IMR-90 (cell line): ENCODE data around the gene TIMM13. TPM values are rescaled to one million over a fixed set of nuclear protein-coding genes. Genes with fewer than 3 reads are reported as not detected.

ENCODE experiments used
- ATAC-seq: fragments of 200-7000 bp; cut with Tn5 transposase; 2 replicates; pipeline ENCODE4 v1.9.1; 2020; ENCODE audit warnings: low read depth, mild to moderate bottlenecking, moderate library complexity
- BruUV-seq: library from RNA; stranded (reverse); fragments of 400-500 nt; replicated peaks from 2 replicates; lab custom pipeline; 2021; lab: Mats Ljungman, UMichigan
- CTCF ChIA-PET: fragments of 300-600 bp; formaldehyde crosslinking; extraction: SDS; loops from one replicate; lab custom pipeline; 2021; ENCODE audit warnings: antibody characterized with exemption; lab: Yijun Ruan, JAX
- POLR2A ChIA-PET: fragments of 300-600 bp; sonication (Branson Sonifier 250); formaldehyde crosslinking; loops from one replicate; lab custom pipeline; 2022; ENCODE audit warnings: antibody characterized with exemption; ENCODE audit not compliant: unreplicated experiment; lab: Charles Lee
- DNase-seq: peaks from one replicate; pipeline ENCODE4 v3.0.0; 2013
- H2AFZ ChIP-seq: replicated peaks from 2 replicates; pipeline ENCODE3; 2013; ENCODE audit warnings: low read length, mild to moderate bottlenecking; ENCODE audit not compliant: poor library complexity
- H2AK5ac ChIP-seq: 2 replicates; pipeline ENCODE4 v1.6.1; 2013; ENCODE audit warnings: low read depth, low read length, inconsistent platforms
- H2AK9ac ChIP-seq: replicated peaks from 2 replicates; pipeline ENCODE3; 2013; ENCODE audit warnings: mild to moderate bottlenecking, low read depth, low read length, moderate library complexity; ENCODE audit not compliant: poor library complexity
- H2BK120ac ChIP-seq: 2 replicates; pipeline ENCODE4 v1.6.1; 2013; ENCODE audit warnings: low read depth, low read length, inconsistent platforms
- H2BK15ac ChIP-seq: 3 replicates; pipeline ENCODE4 v1.6.1; 2013; ENCODE audit warnings: low read depth, low read length, inconsistent platforms
- H2BK20ac ChIP-seq: 2 replicates; pipeline ENCODE4 v1.6.1; 2013; ENCODE audit warnings: low read depth, mild to moderate bottlenecking, inconsistent platforms, low read length, moderate library complexity
- H2BK5ac ChIP-seq: 2 replicates; pipeline ENCODE4 v1.6.1; 2013; ENCODE audit warnings: mild to moderate bottlenecking, low read depth, low read length, inconsistent platforms; ENCODE audit not compliant: poor library complexity, severe bottlenecking
- H3K14ac ChIP-seq: replicated peaks from 2 replicates; pipeline ENCODE4 v1.6.1; 2013; ENCODE audit warnings: low read depth, low read length, inconsistent platforms
- H3K18ac ChIP-seq: 2 replicates; pipeline ENCODE4 v1.6.1; 2013; ENCODE audit warnings: low read depth, low read length, control low read depth
- H3K23ac ChIP-seq: 2 replicates; pipeline ENCODE4 v1.6.1; 2013; ENCODE audit warnings: low read depth, low read length, inconsistent platforms
- H3K27ac ChIP-seq: 2 replicates; pipeline ENCODE4 v1.5.1; 2013; ENCODE audit warnings: mild to moderate bottlenecking, control low read depth, low read length; ENCODE audit not compliant: insufficient read depth
- H3K27me3 ChIP-seq: 2 replicates; pipeline ENCODE4 v1.6.1; 2013; ENCODE audit warnings: low read length; ENCODE audit not compliant: control insufficient read depth, insufficient read depth
- H3K36me3 ChIP-seq: 2 replicates; pipeline ENCODE4 v1.6.1; 2013; ENCODE audit warnings: low read length, mixed read lengths; ENCODE audit not compliant: control insufficient read depth, insufficient read depth
- H3K4ac ChIP-seq: 2 replicates; pipeline ENCODE4 v1.6.1; 2013; ENCODE audit warnings: low read depth, low read length, inconsistent platforms
- H3K4me1 ChIP-seq: 2 replicates; pipeline ENCODE4 v1.6.1; 2013; ENCODE audit warnings: low read length, mixed read lengths; ENCODE audit not compliant: control insufficient read depth, insufficient read depth
- H3K4me2 ChIP-seq: 2 replicates; pipeline ENCODE4 v1.6.1; 2013; ENCODE audit warnings: low read depth, mild to moderate bottlenecking, control low read depth, low read length, moderate library complexity
- H3K4me3 ChIP-seq: 2 replicates; pipeline ENCODE4 v1.5.1; 2013; ENCODE audit warnings: low read depth, mild to moderate bottlenecking, control low read depth, low read length, moderate library complexity; ENCODE audit not compliant: insufficient read depth
- H3K56ac ChIP-seq: 2 replicates; pipeline ENCODE4 v1.6.1; 2013; ENCODE audit warnings: low read length, inconsistent platforms; ENCODE audit not compliant: insufficient read depth; ENCODE audit errors: extremely low read depth
- H3K79me1 ChIP-seq, 2 experiments: 2 replicates each; pipeline ENCODE4 v1.6.1; 2013; ENCODE audit warnings: low read length in 2 of 2, inconsistent platforms in 1 of 2, low read depth in 1 of 2
- H3K9ac ChIP-seq: 2 replicates; pipeline ENCODE4 v1.6.1; 2013; ENCODE audit warnings: low read depth, low read length, control low read depth
- H3K9me1 ChIP-seq: 2 replicates; pipeline ENCODE4 v1.6.1; 2013; ENCODE audit warnings: low read length, inconsistent platforms; ENCODE audit not compliant: insufficient read depth
- H3K9me3 ChIP-seq: 2 replicates; pipeline ENCODE4 v1.6.1; 2013; ENCODE audit warnings: low read length; ENCODE audit not compliant: control insufficient read depth, insufficient read depth
- H4K20me1 ChIP-seq: 2 replicates; pipeline ENCODE4 v1.6.1; 2013; ENCODE audit warnings: low read length, inconsistent platforms; ENCODE audit not compliant: insufficient read depth
- H4K5ac ChIP-seq: 2 replicates; pipeline ENCODE4 v1.6.1; 2013; ENCODE audit warnings: mild to moderate bottlenecking, low read depth, low read length, control low read depth
- H4K8ac ChIP-seq, 2 experiments: 2 replicates each; pipeline ENCODE4 v1.6.1; 2013; ENCODE audit warnings: low read depth in 2 of 2, low read length in 2 of 2, control low read depth in 1 of 2, inconsistent platforms in 1 of 2
- H4K91ac ChIP-seq: 2 replicates; pipeline ENCODE4 v1.6.1; 2013; ENCODE audit warnings: low read depth, low read length, inconsistent platforms; ENCODE audit not compliant: insufficient read depth
- BHLHE40 ChIP-seq: fragments of 150-350 bp; IDR thresholded peaks from 2 replicates; pipeline ENCODE4 v1.6.1; 2016; ENCODE audit warnings: mild to moderate bottlenecking, low read depth, low read length
- CEBPB ChIP-seq: IDR thresholded peaks from 2 replicates; pipeline ENCODE4 v1.6.1; 2012; ENCODE audit warnings: low read depth, low read length, improper control_type of control experiment
- CHD1 ChIP-seq: IDR thresholded peaks from 2 replicates; pipeline ENCODE4 v1.6.1; 2012; ENCODE audit warnings: low read depth, low read length, improper control_type of control experiment
- FOS ChIP-seq: fragments of 150-350 bp; IDR thresholded peaks from 2 replicates; pipeline ENCODE4 v1.6.1; 2016; ENCODE audit warnings: low read depth, low read length
- MAFK ChIP-seq: IDR thresholded peaks from 2 replicates; pipeline ENCODE4 v1.6.1; 2012; ENCODE audit warnings: low read depth, low read length, improper control_type of control experiment
- MAZ ChIP-seq: IDR thresholded peaks from 2 replicates; pipeline ENCODE4 v1.6.1; 2012; ENCODE audit warnings: low read depth, mild to moderate bottlenecking, low read length, improper control_type of control experiment, moderate library complexity, borderline replicate concordance
- POLR2A ChIP-seq: IDR thresholded peaks from 2 replicates; pipeline ENCODE4 v1.6.1; 2012; ENCODE audit warnings: mild to moderate bottlenecking, low read depth, low read length
- RAD21 ChIP-seq: IDR thresholded peaks from 2 replicates; pipeline ENCODE4 v1.6.1; 2012; ENCODE audit warnings: low read length, improper control_type of control experiment
- RCOR1 ChIP-seq: IDR thresholded peaks from 2 replicates; pipeline ENCODE4 v1.6.1; 2012; ENCODE audit warnings: mild to moderate bottlenecking, low read length, improper control_type of control experiment; ENCODE audit not compliant: insufficient replicate concordance
- SMC3 ChIP-seq: fragments of 150-350 bp; IDR thresholded peaks from 2 replicates; pipeline ENCODE4 v1.6.1; 2016; ENCODE audit warnings: low read depth, mild to moderate bottlenecking, antibody characterized with exemption, low read length, moderate library complexity
- WGBS, 2 experiments: methylation state at CpG; one replicate each; pipeline versions ENCODE4 v1.1.5 to v1.1.7; 2013; ENCODE audit warnings: missing lambda C conversion rate in 2 of 2; ENCODE audit not compliant: insufficient read length in 1 of 2; ENCODE audit errors: extremely low coverage in 2 of 2; 5-methylcytosine and 5-hydroxymethylcytosine counted together
- dilution Hi-C: fragments of 300-500 bp; cut with HindIII; formaldehyde crosslinking; loops from one replicate; pipeline ENCODE4 v1.14.3; 2018; ENCODE audit warnings: low sequenced_read_pairs; ENCODE audit not compliant: unreplicated experiment
- in situ Hi-C: fragments of 300-500 bp; cut with MboI; formaldehyde crosslinking; loops from 3 replicates; pipeline ENCODE4 v1.14.3; 2019; ENCODE audit warnings: low sequenced_read_pairs, inconsistent platforms, mixed read lengths
- intact Hi-C: fragments of 100-400 bp; cut with micrococcal nuclease; formaldehyde crosslinking; loops from 2 replicates; pipeline ENCODE4 v1.10.0; 2022
- polyA plus RNA-seq, 3 experiments: library from polyadenylated mRNA; depleted of rRNA; stranded (reverse); fragments of >200 nt; gene quantifications; 2 replicates each; pipeline ENCODE4 v1.2.3, GENCODE V29; 2012; ENCODE audit warnings: low replicate concordance in 1 of 3
- total RNA-seq: library from RNA; depleted of rRNA; stranded (reverse); fragments of >200 nt; gene quantifications from 2 replicates; pipeline ENCODE4 v1.2.3, GENCODE V29; 2012
- TF ChIP-seq, protein P1 (sequence below): fragments of 150-350 bp; IDR thresholded peaks from 2 replicates; pipeline ENCODE4 v1.6.1; 2017; ENCODE audit warnings: mild to moderate bottlenecking, antibody characterized with exemption, low read length, low read depth
- TF ChIP-seq, protein P2 (sequence below): fragments of 150-350 bp; IDR thresholded peaks from 2 replicates; pipeline ENCODE4 v1.6.1; 2016; ENCODE audit warnings: low read depth, mild to moderate bottlenecking, low read length, moderate library complexity, borderline replicate concordance

Gene TIMM13
- total and polyA plus RNA-seq, 2 of the 4 experiments (the other 2 are of a cell fraction), result 21.0 to 62.3 TPM

DNA sequence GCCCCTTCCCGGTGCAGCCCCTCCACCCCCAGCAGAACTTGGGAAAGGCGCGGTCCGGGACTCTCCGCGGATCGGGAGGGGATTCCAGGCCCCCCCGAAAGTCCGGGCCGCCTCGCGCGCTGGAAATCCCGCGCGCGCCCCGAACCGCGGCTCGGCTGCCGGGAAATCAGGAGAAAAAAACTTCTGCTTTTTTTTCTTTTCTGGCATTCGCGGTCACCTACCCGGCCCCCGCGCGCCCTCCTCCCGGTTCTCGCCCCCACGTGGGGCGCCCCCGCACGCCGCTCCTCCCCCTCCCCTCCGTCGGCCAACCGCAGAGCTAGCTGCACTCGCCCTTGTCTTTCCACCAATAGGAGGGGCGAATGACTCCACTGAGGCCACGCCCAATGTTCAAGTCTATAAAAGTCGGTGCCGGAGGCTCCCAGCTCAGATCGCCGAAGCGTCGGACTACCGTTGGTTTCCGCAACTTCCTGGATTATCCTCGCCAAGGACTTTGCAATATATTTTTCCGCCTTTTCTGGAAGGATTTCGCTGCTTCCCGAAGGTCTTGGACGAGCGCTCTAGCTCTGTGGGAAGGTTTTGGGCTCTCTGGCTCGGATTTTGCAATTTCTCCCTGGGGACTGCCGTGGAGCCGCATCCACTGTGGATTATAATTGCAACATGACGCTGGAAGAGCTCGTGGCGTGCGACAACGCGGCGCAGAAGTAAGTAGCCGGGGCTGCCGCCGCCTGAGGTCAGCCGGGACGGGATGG, 48.5 kb upstream of the TIMM13 start, which contains the start of gene GADD45B:
TSS of gene GADD45B (plus strand) at position 426 of the 749 bp plus-strand sequence. CDS start at position 658, 232 bp downstream.
- Histone ChIP-seq H2BK15ac (no peak within 1 kb of the TSS), H3K9ac (peak within 1 kb of the TSS; percentile 87), H4K8ac (peak within 1 kb of the TSS in 1 of 2 experiments; percentile 50; a peak in 3 of 4 replicates), H2BK5ac (peak within 1 kb of the TSS; percentile 85), H3K9me1 (no peaks in the 10 kb centered on the region), H3K4ac (peak within 1 kb of the TSS; percentile 83), H3K27me3 (no peaks in the 10 kb centered on the region), H2BK120ac (peak within 1 kb of the TSS; percentile 74), H2AK5ac (peak within 1 kb of the TSS; percentile 24), H4K20me1 (peaks cover 36% of the 10 kb centered on the region), H3K9me3 (no peaks in the 10 kb centered on the region), H3K4me2 (peak within 1 kb of the TSS; percentile 90), H2AK9ac (peak within 1 kb of the TSS; percentile 92), H3K14ac (peak within 1 kb of the TSS; percentile 92), H3K79me1 (peaks cover 0 to 19% of the 10 kb centered on the region in 2 experiments; a peak in 1 of 4 replicates), H3K27ac (peak within 1 kb of the TSS; percentile 76), H3K36me3 (peaks cover 4% of the 10 kb centered on the region; the same call in 1 of the 2 replicates), H3K23ac (peak within 1 kb of the TSS; percentile 83), H3K56ac (peak within 1 kb of the TSS; percentile 78), H2AFZ (peak within 1 kb of the TSS; percentile 88), H3K4me3 (peak within 1 kb of the TSS; percentile 84), H4K5ac (no peak within 1 kb of the TSS), H2BK20ac (peak within 1 kb of the TSS; percentile 55), H3K4me1 (peaks cover 4% of the 10 kb centered on the region; the same call in 1 of the 2 replicates), H4K91ac (peak within 1 kb of the TSS; percentile 56), H3K18ac (0 out of 2 replicates have a peak within 1 kb of the TSS, but pooled peaks have one; percentile 36)
- WGBS, 2 experiments, result 1% methylated on average over 37 of the region's 70 CpGs; no CpG with 5 or more reads in 1 of the 2 experiments
- peak; percentile 66 for ATAC-seq
- intact Hi-C loops, result loop anchor here (1.0 to 10.0 kb wide), 3 partner anchors 67 to 269 kb away; partner anchors contain the start of gene SLC39A3
- dilution Hi-C loops, result no loop called here
- POLR2A ChIA-PET, result interaction anchor here (0.6 to 3.3 kb wide), 17 partner anchors 13 to 160 kb away, joined by 3 to 63 read pairs (median 4); no protein-coding TSS in a partner anchor
- CTCF ChIA-PET, result interaction anchor here (0.6 to 2.1 kb wide), 7 partner anchors 13 to 161 kb away, joined by 3 to 16 read pairs (median 4); no protein-coding TSS in a partner anchor
- DNase-seq, result peak; percentile 97
- in situ Hi-C loops, result loop anchor here (5.0 kb wide), 1 partner anchor 61 kb away; no protein-coding TSS in a partner anchor
- no TSS peak for BruUV-seq
- peak; percentile 30 for TF ChIP-seq SMC3
- peak; percentile 92 for TF ChIP-seq MAZ
- peak; percentile 93; the same call in 1 of the 2 replicates for TF ChIP-seq CHD1
- no peak for TF ChIP-seq RCOR1
- peak; percentile 40; the same call in 1 of the 2 replicates for TF ChIP-seq BHLHE40
- TF ChIP-seq, protein P1, sequence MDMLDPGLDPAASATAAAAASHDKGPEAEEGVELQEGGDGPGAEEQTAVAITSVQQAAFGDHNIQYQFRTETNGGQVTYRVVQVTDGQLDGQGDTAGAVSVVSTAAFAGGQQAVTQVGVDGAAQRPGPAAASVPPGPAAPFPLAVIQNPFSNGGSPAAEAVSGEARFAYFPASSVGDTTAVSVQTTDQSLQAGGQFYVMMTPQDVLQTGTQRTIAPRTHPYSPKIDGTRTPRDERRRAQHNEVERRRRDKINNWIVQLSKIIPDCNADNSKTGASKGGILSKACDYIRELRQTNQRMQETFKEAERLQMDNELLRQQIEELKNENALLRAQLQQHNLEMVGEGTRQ, result peak; percentile 92
- peak; percentile 100 for TF ChIP-seq POLR2A
- peak; percentile 35; the same call in 1 of the 2 replicates for TF ChIP-seq RAD21
- TF ChIP-seq MAFK, result no peak
- 0 out of 2 replicates have a peak, but pooled peaks have one; percentile 18 for TF ChIP-seq FOS
- TF ChIP-seq CEBPB, result peak; percentile 68
- TF ChIP-seq, protein P2, sequence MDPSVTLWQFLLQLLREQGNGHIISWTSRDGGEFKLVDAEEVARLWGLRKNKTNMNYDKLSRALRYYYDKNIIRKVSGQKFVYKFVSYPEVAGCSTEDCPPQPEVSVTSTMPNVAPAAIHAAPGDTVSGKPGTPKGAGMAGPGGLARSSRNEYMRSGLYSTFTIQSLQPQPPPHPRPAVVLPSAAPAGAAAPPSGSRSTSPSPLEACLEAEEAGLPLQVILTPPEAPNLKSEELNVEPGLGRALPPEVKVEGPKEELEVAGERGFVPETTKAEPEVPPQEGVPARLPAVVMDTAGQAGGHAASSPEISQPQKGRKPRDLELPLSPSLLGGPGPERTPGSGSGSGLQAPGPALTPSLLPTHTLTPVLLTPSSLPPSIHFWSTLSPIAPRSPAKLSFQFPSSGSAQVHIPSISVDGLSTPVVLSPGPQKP, result no peak
